SK-N-SH (cell line): ENCODE results near the gene ZC3H18. TPM values are rescaled to one million over a fixed set of nuclear protein-coding genes. Genes with fewer than 3 reads are reported as not detected.

Source experiments
- CTCF ChIA-PET: fragments of 300-600, 350-600 bp; formaldehyde crosslinking; extraction: SDS; loops from one replicate; lab custom pipeline; 2021; lab: Yijun Ruan, JAX
- POLR2A ChIA-PET: fragments of 350-600 bp; sonication (Branson Sonifier 250); formaldehyde crosslinking; extraction: SDS; loops from one replicate; lab custom pipeline; 2020; ENCODE audit warnings: antibody characterized with exemption, inconsistent platforms; lab: Yijun Ruan, JAX
- DNase-seq: peaks from one replicate; pipeline ENCODE4 v3.0.0; 2012
- H2AFZ ChIP-seq: fragments of 200-600 bp; sonication (generic); 2 replicates; pipeline ENCODE4 v1.8.1; 2016; ENCODE audit warnings: antibody characterized with exemption, mild to moderate bottlenecking, low read depth
- H3F3A ChIP-seq: fragments of 200-600 bp; sonication (generic); replicated peaks from 2 replicates; pipeline ENCODE3; 2016; ENCODE audit warnings: antibody characterized with exemption, mild to moderate bottlenecking; ENCODE audit not compliant: insufficient read depth
- H3K27ac ChIP-seq, 2 experiments: fragments of 200-500 bp in 1 of 2; fragments of 200-600 bp in 1 of 2; sonication (Bioruptor generic) in 1 of 2; sonication (generic), shearing (Covaris generic) in 1 of 2; 2 replicates each; pipeline versions ENCODE4 v1.5.1 to v1.6.1; 2014 to 2016; ENCODE audit warnings: low read depth in 2 of 2, inconsistent platforms in 1 of 2, low read length in 1 of 2, mild to moderate bottlenecking in 1 of 2, mixed read lengths in 1 of 2
- H3K27me3 ChIP-seq: fragments of 200-600 bp; sonication (generic), shearing (Covaris generic); 2 replicates; pipeline ENCODE4 v1.6.1; 2016; ENCODE audit warnings: mixed run types; ENCODE audit not compliant: insufficient read depth
- H3K36me3 ChIP-seq, 2 experiments: fragments of 200-500 bp in 1 of 2; fragments of 200-600 bp in 1 of 2; sonication (Bioruptor generic) in 1 of 2; sonication (generic) in 1 of 2; replicated peaks in 1 of 2; 2 replicates each; pipeline versions ENCODE3 to v1.5.1; 2014 to 2016; ENCODE audit warnings: low read length in 1 of 2, mild to moderate bottlenecking in 1 of 2; ENCODE audit not compliant: insufficient read depth in 2 of 2, control insufficient read depth in 1 of 2
- H3K4me1 ChIP-seq, 2 experiments: fragments of 200-500 bp in 1 of 2; fragments of 200-600 bp in 1 of 2; sonication (Bioruptor generic) in 1 of 2; sonication (generic), shearing (Covaris generic) in 1 of 2; 2 replicates each; pipeline versions ENCODE4 v1.5.1 to v1.6.1; 2014 to 2016; ENCODE audit warnings: low read depth in 1 of 2, low read length in 1 of 2, mixed run types in 1 of 2; ENCODE audit not compliant: insufficient read depth in 2 of 2, control insufficient read depth in 1 of 2
- H3K4me2 ChIP-seq: fragments of 200-600 bp; sonication (generic), shearing (Covaris generic); 2 replicates; pipeline ENCODE4 v1.6.1; 2017; ENCODE audit warnings: mixed run types
- H3K4me3 ChIP-seq, 2 experiments: fragments of 200-500 bp in 1 of 2; fragments of 200-600 bp in 1 of 2; sonication (Bioruptor generic) in 1 of 2; sonication (generic), shearing (Covaris generic) in 1 of 2; 2 replicates each; pipeline versions ENCODE4 v1.5.1 to v1.8.1; 2014 to 2016; ENCODE audit warnings: low read depth in 2 of 2, inconsistent platforms in 1 of 2, low read length in 1 of 2, mild to moderate bottlenecking in 1 of 2, mixed read lengths in 1 of 2, moderate library complexity in 1 of 2
- H3K79me2 ChIP-seq: fragments of 200-600 bp; sonication (generic); 2 replicates; pipeline ENCODE4 v1.8.1; 2017; ENCODE audit warnings: mild to moderate bottlenecking; ENCODE audit not compliant: insufficient read depth
- H3K9ac ChIP-seq: fragments of 200-600 bp; sonication (generic); 2 replicates; pipeline ENCODE4 v1.6.1; 2017; ENCODE audit warnings: mixed run types
- H3K9me2 ChIP-seq: fragments of 200-600 bp; sonication (generic); 2 replicates; pipeline ENCODE4 v1.6.1; 2017; ENCODE audit warnings: mixed run types
- H3K9me3 ChIP-seq: fragments of 200-600 bp; sonication (generic); 2 replicates; pipeline ENCODE4 v1.6.1; 2017; ENCODE audit warnings: mixed run types, mild to moderate bottlenecking, moderate library complexity
- H4K20me1 ChIP-seq: fragments of 200-600 bp; sonication (generic); 2 replicates; pipeline ENCODE4 v1.6.1; 2017; ENCODE audit warnings: mild to moderate bottlenecking, mixed run types; ENCODE audit not compliant: insufficient read depth
- CTCF ChIP-seq: fragments of 200-600 bp; sonication (generic); IDR thresholded peaks from 2 replicates; pipeline ENCODE4 v1.6.1; 2017; ENCODE audit warnings: antibody characterized with exemption, mild to moderate bottlenecking, moderate library complexity
- ELF1 ChIP-seq: IDR thresholded peaks from 2 replicates; pipeline ENCODE4 v1.4.0; 2012
- FOSL2 ChIP-seq: IDR thresholded peaks from 2 replicates; pipeline ENCODE4 v1.4.0; 2012; ENCODE audit warnings: low read depth, mild to moderate bottlenecking, moderate library complexity, borderline replicate concordance
- MEF2A ChIP-seq: IDR thresholded peaks from 2 replicates; pipeline ENCODE4 v1.4.0; 2012; ENCODE audit warnings: low read depth, borderline replicate concordance
- NRF1 ChIP-seq: IDR thresholded peaks from 2 replicates; pipeline ENCODE4 v1.6.1; 2012; ENCODE audit warnings: low read depth, mild to moderate bottlenecking, low read length
- SIN3A ChIP-seq: IDR thresholded peaks from 2 replicates; pipeline ENCODE4 v1.6.1; 2012; ENCODE audit warnings: low read depth, mild to moderate bottlenecking, low read length, moderate library complexity, borderline replicate concordance
- ZBTB33 ChIP-seq: IDR thresholded peaks from 2 replicates; pipeline ENCODE4 v1.4.0; 2012; ENCODE audit warnings: low read depth, borderline replicate concordance
- WGBS: methylation state at CpG from one replicate; pipeline ENCODE4 v1.1.6; 2017; ENCODE audit warnings: low lambda C conversion rate; 5-methylcytosine and 5-hydroxymethylcytosine counted together
- polyA plus RNA-seq, 3 experiments: library from polyadenylated mRNA; depleted of rRNA; stranded (reverse); fragments of >200 nt; gene quantifications; 2 replicates each; pipeline ENCODE4 v1.2.3, GENCODE V29; 2012

The ZC3H18 gene
- polyA plus RNA-seq, 1 of the 3 experiments (the other 2 are of a cell fraction), result 32.7 TPM

- no peak for TF ChIP-seq ZBTB33
- TF ChIP-seq MEF2A, result no peak
- TF ChIP-seq NRF1, result no peak
- no peak for TF ChIP-seq ELF1
- no peak for TF ChIP-seq CTCF
These were observed 17.4 kb upstream of the ZC3H18 start (continued) for GRCh38 chr16:88552815-88553214.

- Histone ChIP-seq H3K27me3 (peaks cover 18% of the 10 kb centered on the region; the same call in 1 of the 2 replicates), H3K4me3 (no peak overlapping the region), H3K9me3 (no peaks in the 10 kb centered on the region), H3K79me2 (no peaks in the 10 kb centered on the region), H3F3A (no peaks in the 10 kb centered on the region), H3K27ac (no peak overlapping the region), H3K9ac (no peak overlapping the region), H3K9me2 (no peaks in the 10 kb centered on the region), H3K4me2 (no peak overlapping the region), H3K4me1 (peaks cover 0 to 6% of the 10 kb centered on the region in 2 experiments; a peak in 1 of 4 replicates), H4K20me1 (no peaks in the 10 kb centered on the region), H2AFZ (no peak overlapping the region), H3K36me3 (no peaks in the 10 kb centered on the region)
- ChIA-PET CTCF (no interaction called here), POLR2A (no interaction called here)
- no peak for DNase-seq
- 71% methylated on average over 16 of the region's 16 CpGs for WGBS
- no peak for TF ChIP-seq FOSL2
These were observed 16.5 kb upstream of the ZC3H18 start for GRCh38 chr16:88553739-88554138.

GRCh38 chr16:88554711-88555264 is 15.4 kb upstream of the ZC3H18 start:
- TF ChIP-seq SIN3A, result no peak
- TF ChIP-seq, all 33 proteins: peak for 0
- CTCF ChIA-PET, result interaction anchor here (0.9 to 1.3 kb wide), 2 partner anchors 14 to 117 kb away, joined by 3 to 4 read pairs; no protein-coding TSS in a partner anchor
- H3K4me1 ChIP-seq, result peaks cover 0 to 8% of the 10 kb centered on the region in 2 experiments; a peak in 1 of 4 replicates

More at GRCh38 chr16:88554711-88555264, 15.4 kb upstream of the ZC3H18 start:
- POLR2A ChIA-PET, result no interaction called here
- Histone ChIP-seq H3K27ac (no peak overlapping the region), H3K27me3 (peaks cover 16% of the 10 kb centered on the region; the same call in 1 of the 2 replicates), H3K4me3 (no peak overlapping the region), H3K9me3 (no peaks in the 10 kb centered on the region), H3K9me2 (no peaks in the 10 kb centered on the region), H3K4me2 (no peak overlapping the region), H3F3A (no peaks in the 10 kb centered on the region), H2AFZ (no peak overlapping the region), H3K36me3 (no peaks in the 10 kb centered on the region), H3K9ac (no peak overlapping the region), H4K20me1 (no peaks in the 10 kb centered on the region), H3K79me2 (no peaks in the 10 kb centered on the region)
- 73% methylated on average over 13 of the region's 15 CpGs for WGBS
- no peak for DNase-seq
